ENCODE results near the gene ZNF816.
"Not testable (repeated sequence)": the region's sequence is repeated elsewhere in the genome, so short reads cannot be mapped to it uniquely, and the experiment has no call there.

The ZNF816 gene

DNA sequence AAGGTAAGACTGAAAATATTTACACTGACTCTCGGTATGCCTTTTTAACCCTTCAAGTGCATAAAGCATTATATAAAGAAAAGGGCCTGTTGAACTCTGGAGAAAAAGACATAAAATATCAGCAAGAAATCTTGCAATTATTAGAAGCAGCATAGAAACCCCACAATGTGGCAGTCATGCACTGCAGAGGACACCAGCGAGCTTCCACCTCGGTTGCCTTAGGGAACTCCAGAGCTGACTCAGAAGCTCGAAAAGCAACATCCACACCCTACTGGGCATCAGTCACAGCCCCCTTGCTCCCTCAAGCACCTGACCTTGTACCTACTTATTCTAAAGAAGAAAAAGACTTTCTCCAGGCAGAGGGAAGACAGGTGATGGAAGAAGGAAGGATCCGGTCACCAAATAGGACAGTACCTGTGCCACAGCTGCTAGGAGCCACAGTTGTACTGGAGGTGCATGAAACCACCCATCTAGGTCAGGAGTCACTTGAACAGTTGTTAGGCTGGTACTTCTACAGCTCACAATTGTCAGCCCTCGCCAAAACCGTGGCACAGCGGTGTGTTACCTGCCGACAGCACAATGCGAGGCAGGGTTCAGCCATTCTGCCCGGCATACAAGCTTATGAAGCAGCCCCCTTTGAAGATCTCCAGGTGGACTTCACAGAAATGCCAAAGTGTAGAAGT, 2.9 kb downstream of the ZNF816 start:
- DNase-seq = no peak

- DNase-seq = no peak
Observed at GRCh38 chr19:52957591-52957990, 5.1 kb downstream of the ZNF816 start.

DNA sequence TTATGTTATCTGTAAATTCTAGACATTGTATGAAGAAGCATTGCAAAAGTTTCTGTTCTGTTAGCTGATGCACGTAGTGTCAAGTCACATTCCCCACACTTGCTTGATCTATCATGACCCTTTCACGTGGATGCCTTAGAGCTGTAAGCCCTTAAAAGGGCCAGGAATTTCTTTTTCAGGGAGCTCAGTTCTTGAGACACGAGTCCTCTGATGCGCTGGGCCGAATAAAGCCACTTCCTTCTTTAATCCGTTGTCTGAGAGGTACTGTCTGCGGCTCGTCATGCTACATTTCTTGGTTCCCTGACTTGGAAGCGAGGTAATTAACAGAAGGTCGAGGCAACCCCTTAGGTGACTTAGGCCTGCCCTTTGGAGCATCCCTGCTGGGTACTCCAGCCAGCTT, 5.8 kb downstream of the ZNF816 start:
- no peak for DNase-seq

GRCh38 chr19:52949422-52949821, 13.3 kb downstream of the ZNF816 start:
- no peak for DNase-seq

GRCh38 chr19:52948025-52948770, 14.5 kb downstream of the ZNF816 start:
- no peak for DNase-seq

GRCh38 chr19:52946322-52947310, 16.1 kb downstream of the ZNF816 start:
- DNase-seq = no peak

- no peak for DNase-seq
Observed at GRCh38 chr19:52945652-52946321, 16.9 kb downstream of the ZNF816 start.

DNA sequence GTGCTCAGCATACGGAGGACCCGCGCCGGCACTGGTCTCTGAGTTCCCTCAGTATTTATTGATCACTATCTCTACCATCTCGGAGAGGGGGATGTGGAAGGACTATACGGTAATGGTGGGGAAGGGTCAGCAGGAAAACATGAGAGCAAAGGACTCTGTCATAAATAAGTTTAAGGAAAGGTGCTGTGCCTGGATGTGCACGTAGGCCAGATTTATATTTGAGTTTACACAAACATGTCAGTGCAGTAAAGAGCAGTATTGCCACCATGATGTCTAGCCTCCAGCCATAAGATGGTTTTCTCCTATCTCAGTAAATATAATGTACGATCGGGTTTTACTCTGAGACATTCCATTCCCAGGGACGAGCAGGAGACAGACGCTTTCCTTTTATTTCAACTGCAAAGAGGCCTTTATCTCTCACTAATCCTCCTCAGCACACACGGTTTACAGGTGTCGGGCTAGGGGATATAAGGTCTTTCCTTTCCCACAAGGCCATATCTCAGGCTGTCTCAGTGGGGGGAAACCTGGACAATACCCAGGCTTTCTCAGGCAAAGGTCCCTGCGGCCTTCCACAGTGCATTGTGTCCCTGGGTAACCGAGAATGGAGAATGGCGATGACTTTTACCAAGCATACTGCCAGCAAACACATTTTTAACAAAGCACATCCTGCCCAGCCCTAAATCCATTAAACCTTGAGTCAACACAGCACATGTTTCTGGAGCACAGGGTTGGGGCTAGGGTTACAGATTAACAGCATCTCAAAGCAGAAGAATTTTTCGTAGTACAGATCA, 17.8 kb downstream of the ZNF816 start:
- not testable (repeated sequence) for DNase-seq

GRCh38 chr19:52943884-52944643, 18.6 kb downstream of the ZNF816 start:
- no peak for DNase-seq

GRCh38 chr19:52943134-52943883, 19.4 kb downstream of the ZNF816 start:
- no peak for DNase-seq

DNA sequence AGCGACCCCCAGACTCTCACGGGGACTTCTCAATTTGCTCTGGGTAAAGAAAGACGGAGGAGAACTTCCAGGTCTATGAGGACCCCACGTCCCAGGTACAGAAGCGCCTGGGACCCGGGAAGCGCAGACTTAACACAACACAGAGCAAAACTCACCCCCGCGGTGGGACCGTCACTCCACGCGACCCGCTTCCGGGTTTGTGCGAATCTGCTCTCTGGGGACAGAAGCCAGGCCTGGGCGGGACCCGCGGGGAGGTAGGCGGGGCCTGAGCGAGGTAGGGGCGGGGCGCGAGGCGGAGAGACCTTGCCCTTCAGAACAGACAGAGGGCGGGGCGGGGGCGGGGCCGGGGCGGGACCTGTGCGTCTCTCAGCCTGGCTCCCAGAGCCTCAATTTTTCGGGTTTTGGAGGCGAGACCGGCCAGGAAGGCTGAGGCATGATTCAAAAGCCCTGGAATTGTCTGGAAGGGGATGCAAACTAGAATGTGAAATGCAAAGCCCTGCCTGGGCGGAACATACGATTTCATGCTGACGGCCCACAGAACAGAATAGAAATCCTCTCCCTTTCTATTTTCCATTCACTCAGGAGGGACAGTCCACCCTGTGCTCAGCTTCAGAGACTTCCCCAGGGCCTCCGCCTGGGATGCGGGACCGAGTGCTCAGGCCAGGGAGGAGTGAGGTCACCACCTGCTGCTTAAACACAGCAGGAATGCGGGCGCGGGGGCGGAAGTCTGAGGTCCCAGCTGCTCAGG, 20.1 kb downstream of the ZNF816 start:
- peak; percentile 96 for DNase-seq

DNA sequence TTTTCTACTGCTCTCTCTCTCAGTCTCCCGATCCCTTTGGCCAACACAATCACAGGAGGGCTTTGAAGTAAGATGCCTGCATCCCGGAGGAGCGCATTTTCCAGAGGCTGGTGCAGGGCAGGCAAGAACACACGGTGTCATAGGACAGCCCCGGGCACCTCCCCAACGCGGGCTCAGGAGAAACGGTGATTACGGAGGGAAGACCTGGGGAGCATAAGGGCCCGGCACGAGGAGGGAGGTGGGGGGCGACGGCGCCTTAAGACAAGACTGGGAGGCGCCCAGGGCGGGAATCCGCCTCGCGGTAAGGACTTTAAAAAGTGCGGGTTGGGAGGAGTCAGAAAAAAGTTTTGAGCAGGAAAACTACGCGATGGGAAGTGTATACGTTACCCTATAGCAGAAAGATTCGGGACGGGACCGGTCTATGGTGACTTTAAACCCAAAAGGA, 20.7 kb downstream of the ZNF816 start:
- no peak for DNase-seq

DNA sequence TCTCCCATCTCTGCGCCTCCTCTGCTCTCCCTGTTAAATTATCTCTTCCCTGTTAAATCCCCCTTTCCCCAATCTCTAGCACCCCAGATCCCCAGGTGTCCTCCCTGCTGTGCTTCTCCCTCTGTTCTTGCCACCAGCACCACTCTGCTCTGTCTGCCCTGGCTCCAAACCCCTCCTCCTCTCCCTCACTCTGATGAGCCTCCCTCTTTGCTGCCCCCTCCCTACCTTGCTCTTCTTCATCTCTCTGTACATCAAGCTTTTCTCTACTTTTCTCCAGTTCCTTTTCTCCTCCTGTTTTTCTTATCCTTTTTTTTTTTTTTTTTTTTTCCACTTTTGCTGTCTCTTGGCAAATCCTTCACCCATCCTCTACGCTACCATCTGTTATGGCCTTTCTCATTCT, 21.2 kb downstream of the ZNF816 start:
- not testable (repeated sequence) for DNase-seq

DNA sequence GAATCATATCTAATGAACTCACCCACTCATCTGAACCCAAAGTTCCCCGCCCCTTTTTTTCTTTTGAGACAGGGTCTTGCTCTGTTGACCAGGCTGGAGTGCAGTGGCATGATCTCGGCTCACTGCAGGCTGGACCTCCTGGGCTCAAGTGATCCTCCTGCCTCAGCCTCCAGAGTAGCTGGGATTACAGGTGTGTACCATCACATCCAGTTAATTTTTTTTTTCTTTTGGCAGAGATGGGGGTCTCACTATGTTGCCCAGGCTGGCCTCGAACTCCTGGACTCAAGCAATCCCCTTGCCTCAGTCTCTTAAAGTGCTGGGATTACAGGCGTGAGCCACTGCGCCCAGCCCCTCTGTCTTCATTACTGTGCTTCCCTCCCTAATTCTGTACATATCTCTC, 21.8 kb downstream of the ZNF816 start:
- not testable (repeated sequence) for DNase-seq

DNA sequence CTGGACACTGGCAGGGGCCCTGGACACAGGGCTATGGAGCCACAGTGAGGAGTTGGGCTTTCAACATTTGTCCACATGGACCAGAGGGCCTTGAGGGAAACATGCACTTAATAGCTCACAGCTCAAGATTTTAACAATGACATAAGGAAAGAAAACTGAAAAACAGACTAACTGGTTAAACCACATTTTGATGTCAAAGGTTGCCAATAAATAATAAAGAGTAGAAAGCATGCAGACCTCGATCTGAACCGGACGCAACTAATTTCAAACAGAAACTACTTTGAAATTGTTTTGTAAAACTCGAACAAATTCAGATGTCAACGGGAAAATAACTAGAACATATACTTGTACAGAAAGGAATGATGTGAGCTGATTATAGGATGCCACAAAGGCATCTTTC, 23.9 kb downstream of the ZNF816 start:
- no peak for DNase-seq

- no peak for DNase-seq
Observed at GRCh38 chr19:52936954-52937325, 25.7 kb downstream of the ZNF816 start.

- DNase-seq = no peak
Observed at GRCh38 chr19:52936151-52936953, 26.3 kb downstream of the ZNF816 start.

GRCh38 chr19:52935434-52935833, 27.2 kb downstream of the ZNF816 start:
- no peak for DNase-seq

- DNase-seq = not testable (repeated sequence)
Observed at GRCh38 chr19:52924641-52925040, 38.0 kb downstream of the ZNF816 start.

Data from activated CD8-positive, alpha-beta memory T cell treated with anti-CD3 and anti-CD28 coated beads, Interleukin-2, amount 50 U/mL, for 4 hours (primary cell).